Immature natural killer cell (primary cell): ENCODE data around the gene FCSK. TPM values are rescaled to one million over a fixed set of nuclear protein-coding genes. Genes with fewer than 3 reads are reported as not detected.
"Not testable (repeated sequence)": the region's sequence is repeated elsewhere in the genome, so short reads cannot be mapped to it uniquely, and the experiment has no call there.

Experiments used
- DNase-seq, 3 donors: peaks; one replicate each; pipeline ENCODE4 v3.0.0; 2022; ENCODE audit warnings: mixed read lengths in 1 of 3
- H3K27ac Mint-ChIP-seq, 6 donors: one replicate each; pipeline ENCODE4 v1.8.0; 2020; ENCODE audit warnings: mixed read lengths in 6 of 6, mild to moderate bottlenecking in 5 of 6, inconsistent platforms in 4 of 6, moderate library complexity in 3 of 6
- H3K27me3 Mint-ChIP-seq, 3 donors: one replicate each; pipeline ENCODE4 v1.8.0; 2020 to 2021; ENCODE audit warnings: low read depth in 3 of 3, mild to moderate bottlenecking in 3 of 3, mixed read lengths in 3 of 3, moderate library complexity in 3 of 3, inconsistent platforms in 1 of 3
- H3K36me3 Mint-ChIP-seq, 3 donors: one replicate each; pipeline ENCODE4 v1.8.0; 2020; ENCODE audit warnings: mixed read lengths in 3 of 3, inconsistent platforms in 2 of 3, mild to moderate bottlenecking in 2 of 3
- H3K4me1 Mint-ChIP-seq, 2 donors: one replicate each; pipeline ENCODE4 v1.8.0; 2020; ENCODE audit warnings: inconsistent platforms in 2 of 2, mild to moderate bottlenecking in 2 of 2, mixed read lengths in 2 of 2, moderate library complexity in 1 of 2
- H3K4me3 Mint-ChIP-seq, 5 donors: one replicate each; pipeline ENCODE4 v1.8.0; 2020; ENCODE audit warnings: mild to moderate bottlenecking in 5 of 5, mixed read lengths in 5 of 5, inconsistent platforms in 3 of 5, moderate library complexity in 3 of 5
- H3K9me3 Mint-ChIP-seq, 6 donors: one replicate each; pipeline ENCODE4 v1.8.0; 2020; ENCODE audit warnings: mild to moderate bottlenecking in 6 of 6, mixed read lengths in 6 of 6, inconsistent platforms in 4 of 6, moderate library complexity in 3 of 6
- polyA plus RNA-seq, 3 donors: library from polyadenylated mRNA; unstranded; fragments of 300-500 nt; fragmentation: Illumina TruSeq; gene quantifications; one replicate each; pipeline ENCODE4 v1.2.3, GENCODE V29; 2021

FCSK gene
- polyA plus RNA-seq, 3 donors from 2014 or later = 6.7 to 11.9 (median 10.5) TPM

GRCh38 chr16:70522216-70523075 lies 68.1 kb downstream of the FCSK start:
- Mint-ChIP-seq H3K27ac (peak overlapping the region; percentile 96 to 99 (median 98)), H3K4me1 (peaks cover 56 to 70% of the 10 kb centered on the region in 2 donors), H3K36me3 (peaks cover 8 to 12% (median 11%) of the 10 kb centered on the region in 3 donors), H3K4me3 (peak overlapping the region; percentile 96 to 99 (median 97)), H3K9me3 (no peaks in the 10 kb centered on the region), H3K27me3 (peaks cover 10 to 17% (median 15%) of the 10 kb centered on the region in 3 donors)
- DNase-seq = peak in 2 of 3 donors; percentile 6 to 26

GRCh38 chr16:70523076-70523742 lies 68.8 kb downstream of the FCSK start, which contains the start of gene COG4:
Gene COG4 (minus strand): TSS chr16:70523554. CDS start chr16:70523543, 11 bp downstream.
- Mint-ChIP-seq H3K27me3 (peaks cover 10 to 17% (median 15%) of the 10 kb centered on the region in 3 donors), H3K36me3 (peaks cover 9 to 13% (median 11%) of the 10 kb centered on the region in 3 donors), H3K9me3 (no peaks in the 10 kb centered on the region), H3K27ac (peak within 1 kb of the TSS; percentile 96 to 99 (median 98)), H3K4me1 (peaks cover 57 to 74% of the 10 kb centered on the region in 2 donors), H3K4me3 (peak within 1 kb of the TSS; percentile 96 to 99 (median 97))
- DNase-seq = peak; percentile 87 to 90 (median 90)

GRCh38 chr16:70523743-70524398 lies 69.5 kb downstream of the FCSK start, which contains the start of gene SF3B3:
Gene SF3B3 (plus strand): TSS chr16:70523816. CDS start chr16:70526657, 2,841 bp downstream.
- H3K36me3 Mint-ChIP-seq = peaks cover 11 to 13% (median 13%) of the 10 kb centered on the region in 3 donors
- H3K9me3 Mint-ChIP-seq = no peaks in the 10 kb centered on the region

GRCh38 chr16:70524399-70524825 lies 70.0 kb downstream of the FCSK start:
- peak; percentile 49 to 65 (median 56) for DNase-seq
- Mint-ChIP-seq H3K4me1 (peaks cover 64 to 85% of the 10 kb centered on the region in 2 donors), H3K36me3 (peaks cover 14 to 19% (median 16%) of the 10 kb centered on the region in 3 donors), H3K27me3 (peaks cover 10 to 17% (median 15%) of the 10 kb centered on the region in 3 donors), H3K4me3 (peak overlapping the region; percentile 96 to 99 (median 97)), H3K27ac (peak overlapping the region; percentile 96 to 99 (median 98))
- H3K9me3 Mint-ChIP-seq = not testable (repeated sequence)

More at GRCh38 chr16:70523743-70524398, 69.5 kb downstream of the FCSK start, which contains the start of gene SF3B3:
- Mint-ChIP-seq H3K4me1 (peaks cover 59 to 80% of the 10 kb centered on the region in 2 donors), H3K27ac (peak within 1 kb of the TSS; percentile 96 to 99 (median 98)), H3K27me3 (peaks cover 10 to 17% (median 15%) of the 10 kb centered on the region in 3 donors), H3K4me3 (peak within 1 kb of the TSS; percentile 96 to 99 (median 97))
- DNase-seq = peak; percentile 82 to 86 (median 85)

- no peak for DNase-seq
- Mint-ChIP-seq H3K36me3 (peaks cover 20 to 27% (median 24%) of the 10 kb centered on the region in 3 donors), H3K27me3 (peaks cover 10 to 17% (median 15%) of the 10 kb centered on the region in 3 donors), H3K4me1 (peaks cover 55 to 77% of the 10 kb centered on the region in 2 donors), H3K4me3 (peak overlapping the region; percentile 15 to 80 (median 68)), H3K9me3 (no peaks in the 10 kb centered on the region), H3K27ac (peak overlapping the region; percentile 41 to 97 (median 72))
Measured at GRCh38 chr16:70526403-70526802, 72.0 kb downstream of the FCSK start.

GRCh38 chr16:70527315-70527996 lies 73.1 kb downstream of the FCSK start:
- H3K9me3 Mint-ChIP-seq = no peaks in the 10 kb centered on the region
- peaks cover 20 to 33% (median 30%) of the 10 kb centered on the region in 3 donors for H3K36me3 Mint-ChIP-seq

GRCh38 chr16:70529051-70529777 lies 74.8 kb downstream of the FCSK start:
- Mint-ChIP-seq H3K27me3 (peaks cover 1 to 5% (median 2%) of the 10 kb centered on the region in 3 donors), H3K9me3 (no peaks in the 10 kb centered on the region), H3K36me3 (peaks cover 16 to 49% (median 45%) of the 10 kb centered on the region in 3 donors), H3K4me3 (peak overlapping the region in 2 of 5 donors; percentile 29 to 45), H3K4me1 (peaks cover 37 to 70% of the 10 kb centered on the region in 2 donors), H3K27ac (peak overlapping the region in 5 of 6 donors; percentile 17 to 72 (median 63))
- peak in 1 of 3 donors; percentile 15 for DNase-seq

More at GRCh38 chr16:70527315-70527996, 73.1 kb downstream of the FCSK start:
- Mint-ChIP-seq H3K27me3 (peaks cover 10 to 16% (median 15%) of the 10 kb centered on the region in 3 donors), H3K4me3 (peak overlapping the region in 2 of 5 donors; percentile 0 to 80), H3K4me1 (peaks cover 50 to 73% of the 10 kb centered on the region in 2 donors), H3K27ac (peak overlapping the region; percentile 22 to 97 (median 56))
- DNase-seq = no peak

Other genes starting within 250 kb of the FCSK start
- 10 to 100 TPM in 1 of 3 donors, 1 to 10 TPM in 2; 3.9 to 11.8 (median 5.9) TPM for gene EXOSC6, start 202.7 kb upstream of the FCSK start, polyA plus RNA-seq
- gene AARS1, start 165.1 kb upstream of the FCSK start, polyA plus RNA-seq = 10 to 100 TPM; 25.4 to 47.1 (median 38.6) TPM
- 10 to 100 TPM; 53.1 to 85.3 (median 68.7) TPM for gene DDX19B, start 155.4 kb upstream of the FCSK start, polyA plus RNA-seq
- gene DDX19A, start 107.7 kb upstream of the FCSK start, polyA plus RNA-seq = 10 to 100 TPM; 25.3 to 47.1 (median 27.4) TPM
- gene ST3GAL2, start 15.5 kb upstream of the FCSK start, polyA plus RNA-seq = 10 to 100 TPM; 11.1 to 20.7 (median 17.4) TPM
- 10 to 100 TPM; 42.3 to 54.6 (median 42.9) TPM for gene COG4, start 69.0 kb downstream of the FCSK start, polyA plus RNA-seq
- gene SF3B3, start 69.2 kb downstream of the FCSK start, polyA plus RNA-seq = 100 to 1,000 TPM in 1 of 3 donors, 10 to 100 TPM in 2; 62.7 to 143 (median 65.4) TPM
- not detected for gene IL34, start 192.0 kb downstream of the FCSK start, polyA plus RNA-seq
- gene MTSS2, start 231.5 kb downstream of the FCSK start, polyA plus RNA-seq = not detected